Loucy (cell line): Measurements from ENCODE around the gene KDM4F.

Experiments
- EZH2phosphoT487 ChIP-seq: fragments of 200-600 bp; IDR thresholded peaks from 2 replicates; pipeline ENCODE4 v1.6.1; 2018; ENCODE audit warnings: antibody characterized with exemption, mild to moderate bottlenecking, moderate library complexity, borderline replicate concordance
- TF ChIP-seq, protein P1 (sequence below): fragments of 200-600 bp; sonication (generic); conservative IDR thresholded peaks from 2 replicates; pipeline ENCODE4 v1.5.1; 2014; ENCODE audit warnings: mild to moderate bottlenecking, antibody characterized with exemption, low read length

DNA sequence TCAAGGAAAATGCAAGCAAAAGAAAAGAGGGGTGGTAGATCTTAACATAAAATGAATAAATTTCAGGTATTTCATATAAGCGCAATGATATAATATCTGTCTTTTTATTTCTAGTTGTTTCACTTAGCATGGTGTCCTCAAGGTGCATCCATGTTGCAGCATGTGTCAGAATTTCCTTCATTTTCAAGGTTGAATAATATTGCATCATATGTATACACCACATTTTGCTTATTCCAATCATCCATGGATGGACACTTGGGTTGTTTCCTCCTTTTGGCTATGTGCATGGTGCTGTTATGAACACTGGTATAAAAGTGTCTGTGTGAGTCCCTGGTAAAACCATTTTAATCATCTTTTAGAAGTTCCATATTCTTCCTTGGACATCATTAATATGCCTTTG lies 7.0 kb upstream of the KDM4F start:
- TF ChIP-seq, protein P1, sequence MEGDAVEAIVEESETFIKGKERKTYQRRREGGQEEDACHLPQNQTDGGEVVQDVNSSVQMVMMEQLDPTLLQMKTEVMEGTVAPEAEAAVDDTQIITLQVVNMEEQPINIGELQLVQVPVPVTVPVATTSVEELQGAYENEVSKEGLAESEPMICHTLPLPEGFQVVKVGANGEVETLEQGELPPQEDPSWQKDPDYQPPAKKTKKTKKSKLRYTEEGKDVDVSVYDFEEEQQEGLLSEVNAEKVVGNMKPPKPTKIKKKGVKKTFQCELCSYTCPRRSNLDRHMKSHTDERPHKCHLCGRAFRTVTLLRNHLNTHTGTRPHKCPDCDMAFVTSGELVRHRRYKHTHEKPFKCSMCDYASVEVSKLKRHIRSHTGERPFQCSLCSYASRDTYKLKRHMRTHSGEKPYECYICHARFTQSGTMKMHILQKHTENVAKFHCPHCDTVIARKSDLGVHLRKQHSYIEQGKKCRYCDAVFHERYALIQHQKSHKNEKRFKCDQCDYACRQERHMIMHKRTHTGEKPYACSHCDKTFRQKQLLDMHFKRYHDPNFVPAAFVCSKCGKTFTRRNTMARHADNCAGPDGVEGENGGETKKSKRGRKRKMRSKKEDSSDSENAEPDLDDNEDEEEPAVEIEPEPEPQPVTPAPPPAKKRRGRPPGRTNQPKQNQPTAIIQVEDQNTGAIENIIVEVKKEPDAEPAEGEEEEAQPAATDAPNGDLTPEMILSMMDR: no peak
- TF ChIP-seq EZH2phosphoT487: no peak
